ENCODE results near the gene IFITM1. TPM values are rescaled to one million over a fixed set of nuclear protein-coding genes. Genes with fewer than 3 reads are reported as not detected.
"Not testable (repeated sequence)": the region's sequence is repeated elsewhere in the genome, so short reads cannot be mapped to it uniquely, and the experiment has no call there.

Gene IFITM1
- total and polyA plus RNA-seq, 2 of the 13 experiments (the other 11 are each of a cell fraction or from before 2014, with no cell fraction given): 0.38 to 11.1 TPM

GRCh38 chr11:317668-318404 is 4.0 kb downstream of the IFITM1 start:
- H3K9ac ChIP-seq (ENCODE audit: insufficient read depth, low read depth, low read length); intact Hi-C loops (cut with micrococcal nuclease; ENCODE audit: unreplicated experiment); H3K27ac ChIP-seq (ENCODE audit: extremely low read length, insufficient read depth, low read length); H3K9me3 ChIP-seq (ENCODE audit: low read length); H2AFZ ChIP-seq (ENCODE audit: low read length); BruUV-seq (replicated peaks); H3K27me3 ChIP-seq (ENCODE audit: control insufficient read depth in 1 of 2, insufficient read depth in 2 of 2, low read length in 2 of 2); H3K36me3 ChIP-seq (replicated peaks in 1 of 2; ENCODE audit: control insufficient read depth in 1 of 2, insufficient read depth in 2 of 2, low read length in 2 of 2); ATAC-seq; H3K79me2 ChIP-seq (ENCODE audit: insufficient read depth, low read length); CTCF ChIA-PET (ENCODE audit: low intra/inter-chr PET ratio, low total read pairs); FAIRE-seq; H4K20me1 ChIP-seq (ENCODE audit: insufficient read depth, low read length); H3K4me3 ChIP-seq (replicated peaks in 1 of 3; ENCODE audit: insufficient read depth in 1 of 3, low read depth in 2 of 3, low read length in 3 of 3); in situ Hi-C loops (cut with HindIII; ENCODE audit: extremely low pct_ligation_motif_present, low pct_unique_long_range_greater_than_20kb); DNase-seq (ENCODE audit: low spot score): not testable (repeated sequence)
- WGBS (ENCODE audit: low lambda C conversion rate): 47% methylated on average over 11 of the region's 30 CpGs
- H3K4me1 ChIP-seq (ENCODE audit: insufficient read depth, low read length): peaks cover 53% of the 10 kb centered on the region
- POLR2A ChIA-PET: interaction anchor here (1.2 to 2.2 kb wide), 5 partner anchors 9 to 111 kb away, joined by 4 to 12 read pairs (median 7); partner anchors contain the start of genes BET1L and IFITM2
- H3K4me2 ChIP-seq (ENCODE audit: low read depth, low read length): peak overlapping the region; percentile 42

DNA sequence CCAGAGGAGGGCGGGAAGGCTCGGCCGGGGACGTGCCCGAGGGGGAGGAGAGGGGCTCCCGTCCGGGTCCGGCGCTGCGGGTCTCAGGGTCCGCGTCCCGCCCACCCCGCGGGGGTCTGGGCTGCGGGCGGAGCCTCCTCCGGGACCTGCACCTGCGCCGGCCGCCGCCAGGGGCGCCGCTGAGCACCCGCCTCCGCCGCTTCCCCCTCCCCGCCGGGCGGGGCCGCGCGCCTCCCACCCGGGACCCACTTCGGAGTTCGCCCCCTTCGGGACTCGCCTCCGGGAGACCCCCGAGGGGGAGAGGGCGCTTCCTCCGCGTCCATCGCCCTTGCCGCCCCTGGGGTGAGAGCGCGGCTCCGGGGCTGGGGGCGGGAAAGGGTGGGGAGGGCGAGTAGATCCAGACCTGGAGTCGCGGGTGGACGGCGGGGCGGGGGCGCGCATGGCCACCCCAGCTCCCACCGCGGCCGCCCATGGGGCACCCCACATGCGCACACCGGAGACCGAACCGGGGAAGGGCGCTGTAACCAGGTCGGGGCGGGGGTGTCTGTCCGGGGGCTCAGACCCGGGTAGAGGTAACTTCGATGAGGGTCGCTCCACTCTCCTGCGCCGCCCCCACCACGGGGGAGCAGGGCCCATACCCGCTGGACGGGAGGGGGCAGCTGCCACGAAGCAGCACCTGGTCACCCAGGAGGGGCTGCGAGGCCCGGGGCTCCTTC is 4.7 kb downstream of the IFITM1 start:
- ATAC-seq: peak; percentile 27
- CTCF ChIA-PET (ENCODE audit: low intra/inter-chr PET ratio, low total read pairs); H3K27ac ChIP-seq (ENCODE audit: extremely low read length, insufficient read depth, low read length); in situ Hi-C loops (cut with HindIII; ENCODE audit: extremely low pct_ligation_motif_present, low pct_unique_long_range_greater_than_20kb); FAIRE-seq; H3K27me3 ChIP-seq (ENCODE audit: control insufficient read depth in 1 of 2, insufficient read depth in 2 of 2, low read length in 2 of 2); H4K20me1 ChIP-seq (ENCODE audit: insufficient read depth, low read length); intact Hi-C loops (cut with micrococcal nuclease; ENCODE audit: unreplicated experiment); H3K9me3 ChIP-seq (ENCODE audit: low read length); H3K79me2 ChIP-seq (ENCODE audit: insufficient read depth, low read length); DNase-seq (ENCODE audit: low spot score); H2AFZ ChIP-seq (ENCODE audit: low read length); H3K36me3 ChIP-seq (replicated peaks in 1 of 2; ENCODE audit: control insufficient read depth in 1 of 2, insufficient read depth in 2 of 2, low read length in 2 of 2): not testable (repeated sequence)
- BruUV-seq (replicated peaks): TSS peak; percentile 73
- no CpG with 5 or more reads among the region's 79 CpGs for WGBS (ENCODE audit: low lambda C conversion rate)
- POLR2A ChIA-PET: interaction anchor here (1.1 to 2.2 kb wide), 6 partner anchors 9 to 37 kb away, joined by 4 to 12 read pairs (median 6); no protein-coding TSS in a partner anchor
- peak overlapping the region; percentile 81 for H3K4me2 ChIP-seq (ENCODE audit: low read depth, low read length)
- peak overlapping the region in 2 of 3 experiments; percentile 83 to 85; a peak in 3 of 6 replicates for H3K4me3 ChIP-seq (replicated peaks in 1 of 3; ENCODE audit: insufficient read depth in 1 of 3, low read depth in 2 of 3, low read length in 3 of 3)
- H3K9ac ChIP-seq (ENCODE audit: insufficient read depth, low read depth, low read length): peak overlapping the region; percentile 77
- peak; percentile 90 for TF ChIP-seq AGO1 (IDR thresholded peaks at IDR 0.05; ENCODE audit: low read depth, low read length, poor library complexity, severe bottlenecking)
- 0 out of 2 replicates have a peak, but pooled peaks have one; percentile 3 for TF ChIP-seq PATZ1 (CRISPR knock-in tag; IDR thresholded peaks at IDR 0.05)
- peaks cover 45% of the 10 kb centered on the region for H3K4me1 ChIP-seq (ENCODE audit: insufficient read depth, low read length)
